Measurements from ENCODE around the gene TEX28. TPM values are rescaled to one million over a fixed set of nuclear protein-coding genes. Genes with fewer than 3 reads are reported as not detected.
A peak's percentile ranks its signal among the peaks of the same experiment; 100 is the strongest.
"Not testable (repeated sequence)": the region's sequence is repeated elsewhere in the genome, so short reads cannot be mapped to it uniquely, and the experiment has no call there.

The TEX28 gene, protein sequence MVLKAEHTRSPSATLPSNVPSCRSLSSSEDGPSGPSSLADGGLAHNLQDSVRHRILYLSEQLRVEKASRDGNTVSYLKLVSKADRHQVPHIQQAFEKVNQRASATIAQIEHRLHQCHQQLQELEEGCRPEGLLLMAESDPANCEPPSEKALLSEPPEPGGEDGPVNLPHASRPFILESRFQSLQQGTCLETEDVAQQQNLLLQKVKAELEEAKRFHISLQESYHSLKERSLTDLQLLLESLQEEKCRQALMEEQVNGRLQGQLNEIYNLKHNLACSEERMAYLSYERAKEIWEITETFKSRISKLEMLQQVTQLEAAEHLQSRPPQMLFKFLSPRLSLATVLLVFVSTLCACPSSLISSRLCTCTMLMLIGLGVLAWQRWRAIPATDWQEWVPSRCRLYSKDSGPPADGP
- not detected in 2 replicates for total RNA-seq (2014; rRNA removed; shearing (Covaris generic))
- polyA plus RNA-seq (2016; fragmentation: Nextera tagmentation; extraction: Ambion mirVana) = not detected in 2 replicates
- long read RNA-seq = 0 reads

- TF ChIP-seq EZH2phosphoT487 (IDR thresholded peaks at IDR 0.05; ENCODE audit: unreplicated experiment) (no peak), REST (IDR thresholded peaks at IDR 0.05; ENCODE audit: unreplicated experiment) (no peak)
- no peak for DNase-seq (ENCODE audit: low spot score)
- Mint-ChIP-seq H3K9me3 (no peaks in the 10 kb centered on the region; the same call in 2 of the 3 replicates), H3K4me3 (no peak within 1 kb of the TSS), H3K27ac (no peak within 1 kb of the TSS), H3K36me3 (ENCODE audit: low read depth) (no peaks in the 10 kb centered on the region), H3K4me1 (no peaks in the 10 kb centered on the region), H3K27me3 (ENCODE audit: insufficient read depth, low read depth, poor library complexity) (peaks cover 6% of the 10 kb centered on the region)
- Histone ChIP-seq H3K79me2 (replicated peaks; ENCODE audit: insufficient read depth) (no peaks in the 10 kb centered on the region), H3K36me3 (ENCODE audit: insufficient read depth) (no peaks in the 10 kb centered on the region), H4K20me1 (replicated peaks; ENCODE audit: insufficient read depth) (no peaks in the 10 kb centered on the region), H3K27me3 (ENCODE audit: insufficient read depth) (no peaks in the 10 kb centered on the region), H3K27ac (ENCODE audit: low read depth) (no peak within 1 kb of the TSS), H3F3A (replicated peaks; ENCODE audit: low read depth) (no peaks in the 10 kb centered on the region), H3K9me2 (ENCODE audit: insufficient read depth) (no peaks in the 10 kb centered on the region), H2AFZ (no peak within 1 kb of the TSS), H3K4me2 (no peak within 1 kb of the TSS), H3K4me1 (ENCODE audit: insufficient read depth) (no peaks in the 10 kb centered on the region), H3K4me3 (no peak within 1 kb of the TSS)
- ATAC-seq = no peak
Observed at GRCh38 chrX:154294791-154295574, at the start of gene TEX28. Gene TEX28 (minus strand): TSS chrX:154295124. CDS start chrX:154292117, 3,007 bp downstream.

- not testable (repeated sequence) for H3K4me1 ChIP-seq (ENCODE audit: insufficient read depth); H3K4me1 Mint-ChIP-seq; H3K27ac Mint-ChIP-seq; H4K20me1 ChIP-seq (replicated peaks; ENCODE audit: insufficient read depth); H3K4me2 ChIP-seq; H3K9me2 ChIP-seq (ENCODE audit: insufficient read depth); H3K79me2 ChIP-seq (replicated peaks; ENCODE audit: insufficient read depth); H3K36me3 ChIP-seq (ENCODE audit: insufficient read depth); H3K36me3 Mint-ChIP-seq (ENCODE audit: low read depth); DNase-seq (ENCODE audit: low spot score); H3K27me3 Mint-ChIP-seq (ENCODE audit: insufficient read depth, low read depth, poor library complexity); H3K9me3 Mint-ChIP-seq; H3K4me3 Mint-ChIP-seq; H3F3A ChIP-seq (replicated peaks; ENCODE audit: low read depth); H2AFZ ChIP-seq; H3K27me3 ChIP-seq (ENCODE audit: insufficient read depth); H3K4me3 ChIP-seq; H3K27ac ChIP-seq (ENCODE audit: low read depth)
- ATAC-seq = peak; percentile 15
Observed at GRCh38 chrX:154343620-154344019, 48.7 kb upstream of the TEX28 start.

DNA sequence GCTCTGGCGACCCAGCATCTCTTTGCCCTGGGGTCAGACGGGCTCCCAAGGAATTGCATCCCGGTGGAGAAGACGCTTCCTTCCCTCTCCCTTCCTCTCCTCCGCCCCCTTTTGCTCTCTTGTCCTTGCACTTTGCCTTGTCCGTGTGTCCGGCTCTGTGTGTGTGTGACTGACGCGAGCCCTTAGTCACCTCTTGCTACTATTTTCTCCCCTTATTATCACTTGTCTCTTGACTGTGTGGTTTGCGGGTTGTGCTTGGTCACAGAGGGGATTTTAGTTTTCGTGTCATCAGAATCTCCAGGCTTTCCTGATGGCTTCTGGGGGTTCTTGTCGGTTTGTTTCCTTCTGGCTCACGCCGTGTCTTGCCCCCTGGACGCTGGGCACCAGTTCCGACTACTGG, 48.1 kb upstream of the TEX28 start:
- H3K27me3 ChIP-seq (ENCODE audit: insufficient read depth); H3K27ac ChIP-seq (ENCODE audit: low read depth); H4K20me1 ChIP-seq (replicated peaks; ENCODE audit: insufficient read depth); H3K4me3 ChIP-seq; H3K4me1 Mint-ChIP-seq; H3K27me3 Mint-ChIP-seq (ENCODE audit: insufficient read depth, low read depth, poor library complexity); H3K4me3 Mint-ChIP-seq; H3K36me3 Mint-ChIP-seq (ENCODE audit: low read depth); H3K9me3 Mint-ChIP-seq; H3F3A ChIP-seq (replicated peaks; ENCODE audit: low read depth); H3K27ac Mint-ChIP-seq; H3K36me3 ChIP-seq (ENCODE audit: insufficient read depth); H3K4me1 ChIP-seq (ENCODE audit: insufficient read depth); H3K9me2 ChIP-seq (ENCODE audit: insufficient read depth); H2AFZ ChIP-seq; DNase-seq (ENCODE audit: low spot score); H3K79me2 ChIP-seq (replicated peaks; ENCODE audit: insufficient read depth); H3K4me2 ChIP-seq: not testable (repeated sequence)
- ATAC-seq = peak; percentile 1; the same call in 1 of the 3 replicates

DNA sequence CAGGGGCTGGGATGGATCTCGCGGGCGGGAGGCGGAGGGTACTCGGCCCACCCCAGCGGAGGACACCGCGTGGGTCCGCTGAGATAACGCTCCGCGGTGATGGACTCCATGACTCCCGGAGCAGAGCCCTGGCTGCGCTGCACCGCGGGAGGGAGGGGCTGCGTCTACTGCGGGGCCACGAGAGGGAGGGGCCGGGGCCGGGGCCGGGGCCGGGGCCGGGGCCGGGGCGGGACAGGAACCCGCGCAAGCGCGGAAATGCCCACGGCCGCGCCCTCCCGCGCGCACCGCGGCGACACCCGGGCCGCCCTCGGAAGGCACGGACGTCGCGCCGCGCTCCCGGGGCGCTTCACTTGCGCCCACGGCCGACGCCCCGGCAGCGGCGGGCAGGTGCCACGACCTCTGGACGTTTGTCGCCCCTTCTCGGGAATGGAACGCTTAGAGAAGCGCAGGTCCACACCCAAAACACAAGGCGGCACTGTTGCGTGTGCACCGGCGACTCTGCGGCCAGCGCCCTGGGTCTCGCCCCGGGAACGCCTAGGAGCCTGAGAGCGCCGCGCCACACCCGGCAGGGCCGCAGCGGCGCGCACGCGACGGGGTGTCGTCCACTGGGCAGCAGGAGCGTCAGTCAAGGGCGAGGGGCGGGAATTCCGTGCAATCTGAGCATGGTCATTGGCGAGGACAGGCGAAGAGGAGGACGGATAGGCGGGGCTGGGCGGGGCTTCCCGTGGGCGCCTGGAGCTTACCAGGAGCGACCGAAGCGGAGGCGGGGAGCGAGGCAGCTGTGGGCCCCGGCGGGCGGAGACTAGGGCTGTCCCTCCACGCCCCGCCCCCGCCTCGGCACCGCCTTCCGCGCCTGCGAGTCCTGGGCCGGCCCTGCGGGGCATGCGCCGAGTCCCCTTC, 46.7 kb upstream of the TEX28 start:
- not testable (repeated sequence) for H3K4me3 Mint-ChIP-seq; H3K36me3 Mint-ChIP-seq (ENCODE audit: low read depth)

More for the DNA sequence above, 46.7 kb upstream of the TEX28 start:
- H3K27ac ChIP-seq (ENCODE audit: low read depth); H3K4me3 ChIP-seq; H3K36me3 ChIP-seq (ENCODE audit: insufficient read depth); H3K27me3 ChIP-seq (ENCODE audit: insufficient read depth); H3K27me3 Mint-ChIP-seq (ENCODE audit: insufficient read depth, low read depth, poor library complexity); H3K9me3 Mint-ChIP-seq; H4K20me1 ChIP-seq (replicated peaks; ENCODE audit: insufficient read depth); DNase-seq (ENCODE audit: low spot score); H3K4me2 ChIP-seq; H3F3A ChIP-seq (replicated peaks; ENCODE audit: low read depth); H3K4me1 ChIP-seq (ENCODE audit: insufficient read depth); H3K27ac Mint-ChIP-seq; H2AFZ ChIP-seq; H3K79me2 ChIP-seq (replicated peaks; ENCODE audit: insufficient read depth); H3K9me2 ChIP-seq (ENCODE audit: insufficient read depth); H3K4me1 Mint-ChIP-seq: not testable (repeated sequence)
- peak; percentile 68 for ATAC-seq
